ENCODE measurements around the gene XYLB.

Gene XYLB

DNA sequence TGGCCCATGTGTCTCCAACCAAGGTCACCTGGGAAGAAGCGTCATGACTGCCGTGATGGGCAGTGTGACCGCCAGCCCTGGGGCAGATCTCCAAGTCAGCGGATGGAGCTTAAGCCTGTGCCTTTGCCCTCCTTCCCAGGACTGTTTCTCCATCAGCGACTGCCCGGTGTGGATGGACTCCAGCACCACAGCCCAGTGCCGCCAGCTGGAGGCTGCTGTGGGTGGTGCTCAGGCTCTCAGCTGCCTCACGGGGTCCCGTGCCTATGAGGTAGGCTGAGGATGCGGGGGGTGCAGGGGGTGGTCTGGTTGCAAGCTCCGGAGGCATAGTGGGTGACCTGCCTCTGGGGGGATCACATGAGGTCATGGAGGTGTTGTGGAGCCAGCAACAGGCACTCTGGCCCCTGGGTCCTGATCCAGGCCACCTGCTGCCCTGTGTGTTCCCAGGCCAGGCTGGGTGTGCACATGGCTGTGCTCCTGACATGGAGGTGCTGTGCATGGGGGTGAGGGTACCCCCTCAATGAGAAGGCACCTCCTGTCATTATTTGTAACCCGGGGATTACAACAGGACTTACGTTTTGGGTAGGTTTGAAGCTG, 19.0 kb downstream of the XYLB start:
- DNase-seq: no peak

DNA sequence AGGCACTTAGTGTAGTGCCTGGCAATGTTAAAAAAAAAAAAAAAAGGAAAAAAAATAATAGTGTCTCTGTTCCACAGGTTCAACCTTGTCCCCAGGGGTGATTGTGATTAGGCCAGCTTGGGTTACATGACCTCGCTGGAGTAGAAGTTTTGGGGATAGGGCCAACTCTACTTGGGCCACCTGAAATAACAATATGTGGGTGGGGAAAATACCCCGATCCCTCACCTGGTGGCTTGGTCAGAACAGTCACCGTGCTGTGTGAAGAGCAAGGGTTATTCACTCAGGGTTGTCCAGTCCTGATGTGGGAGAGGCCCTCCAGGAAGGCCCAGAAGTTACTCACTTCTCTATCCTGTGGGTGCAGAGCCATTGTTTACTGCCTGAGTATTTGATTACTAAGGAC, 19.5 kb downstream of the XYLB start:
- no peak for DNase-seq

DNA sequence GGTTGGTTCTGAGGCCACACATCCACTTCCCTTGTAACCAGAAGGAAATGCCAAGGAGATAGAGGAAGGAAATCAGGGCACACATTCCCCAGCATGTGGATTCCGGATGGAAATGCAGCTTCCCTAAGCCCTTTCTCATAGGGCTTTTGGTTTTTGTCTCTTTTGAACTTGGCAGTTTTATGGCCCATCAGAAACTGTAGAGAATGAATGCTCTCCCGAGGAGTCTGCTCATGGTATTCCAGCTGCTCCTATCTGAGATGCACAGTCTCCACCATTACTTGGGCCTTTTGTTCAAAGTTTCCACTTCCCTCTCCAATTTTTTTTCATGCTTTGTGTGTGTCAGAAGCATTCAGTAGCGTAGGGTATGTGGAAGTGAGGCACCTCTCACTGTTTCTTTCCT, 21.2 kb downstream of the XYLB start:
- no peak for DNase-seq

DNA sequence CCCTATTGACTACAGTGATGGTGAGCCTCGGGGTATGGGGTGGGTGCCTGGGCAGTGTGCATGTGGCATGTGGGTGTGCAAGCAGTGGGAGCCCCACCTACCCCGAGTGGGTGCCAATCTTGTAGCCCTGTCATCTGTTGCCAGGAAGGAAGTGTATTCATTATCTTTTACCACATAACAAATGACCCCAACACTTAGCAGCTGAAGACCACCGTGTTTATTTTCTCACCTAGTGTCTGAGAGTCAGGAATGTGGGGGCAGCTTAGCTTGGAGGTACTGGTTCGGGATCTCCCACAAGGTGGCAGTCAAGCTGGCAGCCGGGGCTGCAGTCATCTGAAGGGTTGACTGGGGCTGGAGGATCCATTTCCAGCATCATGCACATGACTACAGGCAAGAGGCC, 21.7 kb downstream of the XYLB start:
- no peak for DNase-seq

DNA sequence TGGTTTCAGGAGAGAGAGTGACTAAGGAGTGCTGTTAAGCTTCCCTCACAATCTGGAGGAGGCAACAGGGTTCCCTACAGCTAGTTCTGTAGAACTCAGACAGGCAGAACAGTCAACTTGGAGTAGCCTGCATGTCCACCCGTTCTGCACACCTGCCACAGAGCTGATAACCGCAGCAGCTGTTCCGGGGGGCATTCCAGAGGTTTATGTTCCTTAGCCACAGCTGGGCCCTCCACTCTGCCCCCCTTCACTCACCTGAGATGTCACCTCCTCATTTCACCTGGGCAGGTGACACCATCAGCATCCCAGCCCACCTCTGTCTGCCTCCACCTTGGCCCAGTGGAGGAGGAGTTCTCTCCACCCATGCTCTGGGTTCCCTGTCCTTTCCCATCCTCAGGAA, 22.6 kb downstream of the XYLB start:
- DNase-seq: no peak

DNA sequence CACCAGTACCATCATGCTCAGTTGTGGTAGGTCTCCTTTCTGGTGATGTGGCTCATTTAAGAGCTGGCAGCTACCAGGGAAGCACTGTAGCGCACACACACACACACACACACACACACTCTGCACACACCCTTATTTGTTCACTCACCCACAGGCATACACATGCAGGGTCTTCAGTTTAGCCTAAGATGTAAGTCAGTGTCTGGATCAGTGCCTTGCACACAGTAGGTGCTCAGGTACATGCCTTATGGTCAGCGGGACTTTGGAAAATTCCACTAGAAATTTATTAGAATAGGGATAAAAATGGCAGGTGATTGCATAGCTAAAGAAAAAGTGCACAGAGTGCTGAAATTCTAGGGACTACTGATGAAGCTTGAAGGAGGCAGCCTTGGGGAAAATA, 23.6 kb downstream of the XYLB start:
- DNase-seq: no peak

DNA sequence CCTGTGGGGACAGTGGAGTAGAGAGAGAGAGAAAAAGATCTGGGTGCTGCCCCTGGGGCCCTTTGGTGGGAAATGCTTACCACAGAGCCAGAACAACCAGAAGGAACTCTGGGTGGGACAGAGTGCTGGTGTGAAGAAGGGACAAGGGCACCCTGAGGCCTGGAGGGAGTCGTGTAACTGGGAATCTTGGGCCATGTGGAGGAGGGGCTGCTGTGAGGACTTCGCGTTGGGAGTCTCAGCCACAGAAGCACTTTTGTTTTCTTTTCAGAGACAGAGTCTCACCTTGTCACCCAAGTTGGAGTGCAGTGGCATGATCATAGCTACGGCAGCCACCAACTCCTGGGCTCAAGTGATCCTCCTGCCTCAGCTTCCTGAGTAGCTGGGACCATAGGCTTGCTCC, 24.3 kb downstream of the XYLB start:
- DNase-seq: no peak

DNA sequence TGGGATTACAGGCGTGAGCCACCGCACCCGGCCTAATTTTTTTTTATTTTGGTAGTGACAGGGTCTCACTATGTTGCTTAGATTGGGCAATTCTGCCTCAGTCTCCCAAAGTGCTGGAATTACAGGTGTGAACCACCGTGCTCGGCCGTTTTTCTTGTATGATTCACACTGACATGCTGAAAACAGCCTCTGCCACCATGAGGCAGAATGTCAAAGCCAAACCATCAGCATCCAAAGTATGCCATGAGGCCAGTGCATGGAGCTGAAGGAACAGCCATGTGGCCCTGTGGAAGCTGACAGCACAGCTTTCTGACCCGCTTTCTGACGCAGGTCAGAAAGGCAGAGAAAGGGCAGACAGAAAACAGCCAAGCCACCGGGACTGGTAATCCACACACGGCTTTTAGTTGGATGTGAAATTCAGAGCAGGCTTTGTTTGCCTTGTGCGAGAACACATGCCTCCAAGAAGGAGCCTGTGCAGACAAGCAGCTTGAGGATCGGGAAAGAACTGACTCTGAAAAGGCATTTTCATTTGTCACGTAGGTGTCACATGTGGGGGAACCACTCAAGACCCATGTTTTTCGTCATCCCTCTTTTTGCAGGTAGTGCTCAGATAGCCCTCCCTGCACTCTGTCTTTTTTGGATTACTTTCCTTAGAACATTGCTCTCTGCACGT, 25.1 kb downstream of the XYLB start:
- DNase-seq: no peak

DNA sequence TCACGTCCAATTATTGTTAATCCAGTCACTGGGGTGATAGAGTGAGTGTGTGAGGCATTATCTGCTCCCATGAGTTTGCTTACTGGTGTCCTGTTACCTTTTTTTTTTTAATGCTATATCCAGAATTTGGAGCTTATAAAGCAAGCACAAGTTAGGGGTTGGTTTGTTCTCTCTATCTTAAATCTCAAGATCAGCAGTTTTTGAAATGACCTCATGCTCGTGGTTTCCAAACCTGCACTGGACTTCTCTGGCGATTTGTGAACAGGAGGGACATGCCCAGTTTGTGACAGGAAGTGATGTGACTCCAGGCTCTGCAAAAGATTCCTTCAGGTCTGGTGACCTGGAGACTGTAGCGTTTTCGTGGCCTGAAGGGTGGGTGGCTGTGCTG, 25.6 kb downstream of the XYLB start:
- DNase-seq: no peak

DNA sequence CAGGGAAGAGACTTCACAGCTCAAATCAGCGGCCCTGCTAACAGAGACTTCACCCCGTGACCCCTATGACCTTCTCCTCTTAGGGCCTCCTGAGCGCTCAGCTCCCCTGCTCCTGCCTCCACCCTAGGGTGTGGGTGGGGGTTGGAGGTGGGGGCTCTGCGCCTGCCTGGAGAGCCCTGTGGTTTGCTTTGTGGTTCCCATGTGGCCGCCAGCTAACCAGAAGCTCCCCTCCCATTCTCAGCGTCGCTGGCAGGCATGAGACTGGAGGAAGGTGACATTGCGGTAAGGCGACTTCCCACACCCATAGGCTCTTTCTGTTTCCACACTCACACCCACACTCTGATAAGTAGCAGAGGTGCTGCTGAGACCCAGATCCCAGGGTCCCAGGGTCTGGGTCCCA, 27.6 kb downstream of the XYLB start:
- no peak for DNase-seq

DNA sequence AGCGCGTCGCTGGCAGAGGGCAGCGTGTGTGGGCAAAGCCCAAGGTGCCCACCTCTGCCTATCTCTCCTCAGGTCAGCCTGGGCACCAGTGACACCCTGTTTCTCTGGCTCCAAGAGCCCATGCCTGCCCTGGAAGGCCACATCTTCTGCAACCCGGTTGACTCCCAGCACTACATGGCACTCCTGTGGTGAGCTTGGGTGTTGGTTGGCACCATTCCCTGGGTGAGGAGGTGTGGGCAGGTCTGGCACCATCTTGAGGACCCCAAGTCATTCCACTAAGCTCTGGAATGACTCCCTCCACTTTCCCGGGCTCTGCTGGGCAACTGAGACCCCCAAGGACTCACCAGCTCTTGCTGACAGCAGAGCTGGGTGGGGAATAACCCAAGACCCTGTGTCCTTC, 28.5 kb downstream of the XYLB start:
- no peak for DNase-seq

DNA sequence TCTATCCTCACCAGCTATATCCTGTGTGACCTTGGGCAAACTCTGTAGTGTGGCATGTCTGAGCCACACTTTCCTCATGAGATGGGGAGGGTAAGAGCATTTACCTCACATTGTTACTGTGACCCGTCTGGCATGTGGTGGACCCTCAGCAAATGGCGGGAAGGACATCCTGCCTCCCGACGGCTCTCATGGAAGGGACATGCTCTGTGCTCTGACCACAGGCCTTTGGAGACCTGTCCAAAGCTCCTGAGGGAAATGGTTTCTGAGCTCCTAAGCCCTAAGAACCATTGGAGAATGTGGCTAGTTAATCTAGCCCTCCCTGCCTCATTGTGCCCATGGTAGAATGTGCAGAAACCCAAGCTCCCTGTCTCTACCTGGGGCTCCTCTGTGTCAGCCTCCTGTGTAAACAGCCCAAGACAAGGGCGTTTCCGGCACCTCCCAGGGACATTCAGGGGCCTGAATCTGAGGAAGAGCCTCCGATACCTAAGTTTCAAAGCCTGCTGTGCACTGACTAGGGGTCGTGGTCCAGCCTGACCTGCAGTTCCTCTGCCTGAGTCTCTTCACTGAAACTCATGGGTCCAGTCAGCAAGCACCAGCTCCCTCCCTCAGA, 29.0 kb downstream of the XYLB start:
- DNase-seq: no peak

DNA sequence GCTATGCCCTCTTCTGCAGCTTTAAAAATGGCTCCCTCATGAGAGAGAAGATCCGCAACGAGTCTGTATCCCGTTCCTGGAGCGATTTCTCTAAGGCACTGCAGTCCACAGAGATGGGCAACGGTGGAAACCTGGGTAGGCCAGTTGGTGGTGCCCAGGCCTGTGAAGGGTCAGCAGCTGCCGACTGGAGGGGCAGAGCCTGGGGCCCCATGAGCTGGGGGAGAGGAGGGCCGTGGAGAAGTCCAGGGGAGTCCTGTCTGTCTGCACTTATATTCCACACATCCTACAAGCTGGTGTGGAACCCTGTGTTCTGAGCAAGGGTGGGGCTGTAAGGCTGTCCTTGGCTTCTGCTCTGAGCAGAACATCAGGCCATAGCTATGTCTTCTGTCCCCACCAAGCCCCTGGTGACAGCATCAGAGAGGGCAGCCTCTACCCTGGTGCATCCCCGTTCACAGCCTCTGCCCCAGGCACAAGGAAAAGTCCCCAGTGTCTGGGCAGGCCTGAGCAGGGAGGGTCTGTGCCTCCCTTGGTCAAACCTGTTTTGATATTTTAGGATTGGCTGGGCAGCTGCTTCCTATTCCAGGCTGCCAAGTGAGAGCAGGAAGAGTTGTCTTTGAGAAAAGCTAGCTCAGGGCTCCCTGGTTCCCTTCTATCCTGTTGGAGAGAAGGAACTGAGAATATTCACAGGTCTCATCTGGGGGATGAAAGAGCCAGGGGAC, 29.7 kb downstream of the XYLB start:
- DNase-seq: no peak

DNA sequence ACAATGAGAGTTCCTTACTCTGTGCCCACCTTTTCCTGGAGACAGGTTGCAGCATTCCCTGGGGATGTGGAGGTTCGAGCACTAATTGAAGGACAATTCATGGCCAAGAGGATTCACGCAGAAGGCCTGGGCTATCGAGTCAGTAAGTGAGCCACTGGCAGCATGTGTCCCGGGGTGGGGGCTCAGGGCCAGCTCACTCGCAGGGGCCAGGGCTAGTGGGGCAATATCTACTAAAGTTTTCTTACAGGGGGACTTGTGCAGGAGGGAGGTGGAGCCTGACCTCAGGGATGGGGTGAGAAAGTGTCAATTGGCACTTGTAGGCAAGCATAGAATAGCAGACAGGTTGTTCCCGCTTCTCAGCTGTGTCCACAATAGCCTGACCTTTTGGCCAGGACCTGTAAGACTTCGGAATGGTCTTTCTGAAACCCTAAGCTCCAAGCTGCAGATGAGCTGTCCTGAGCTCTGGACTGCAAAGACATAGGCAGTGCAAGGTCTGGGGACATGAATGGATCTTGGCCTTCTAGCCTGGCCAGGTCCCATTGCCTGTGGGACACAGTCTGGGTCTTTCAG, 32.7 kb downstream of the XYLB start:
- DNase-seq: no peak

DNA sequence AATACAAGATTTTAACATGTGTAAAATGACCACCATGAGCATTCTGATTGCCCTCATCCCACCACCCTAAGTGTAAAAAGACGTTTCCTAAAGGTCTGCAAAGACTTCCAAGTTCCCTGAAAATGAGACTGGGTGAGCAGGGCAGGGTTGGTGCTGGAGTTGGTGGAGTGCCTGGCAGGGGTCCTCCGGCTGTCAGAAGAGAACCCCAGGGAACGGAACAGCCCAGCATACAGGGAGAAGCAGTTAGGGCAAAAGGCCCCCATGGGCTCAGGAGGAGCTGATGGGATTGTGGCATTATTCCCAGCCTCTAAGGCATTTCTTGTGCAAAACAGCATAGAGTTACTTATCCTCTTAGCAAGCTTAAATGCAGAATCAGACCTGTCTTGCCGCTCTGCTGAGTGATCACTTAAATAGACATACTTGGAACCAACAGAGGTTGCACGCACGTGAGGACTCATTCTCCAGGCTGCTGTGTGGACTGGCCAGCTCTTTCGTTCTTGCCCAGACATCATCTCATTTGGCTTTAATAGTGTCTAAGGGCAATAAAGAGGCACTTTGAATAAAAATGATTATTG, 36.0 kb downstream of the XYLB start:
- DNase-seq: no peak

DNA sequence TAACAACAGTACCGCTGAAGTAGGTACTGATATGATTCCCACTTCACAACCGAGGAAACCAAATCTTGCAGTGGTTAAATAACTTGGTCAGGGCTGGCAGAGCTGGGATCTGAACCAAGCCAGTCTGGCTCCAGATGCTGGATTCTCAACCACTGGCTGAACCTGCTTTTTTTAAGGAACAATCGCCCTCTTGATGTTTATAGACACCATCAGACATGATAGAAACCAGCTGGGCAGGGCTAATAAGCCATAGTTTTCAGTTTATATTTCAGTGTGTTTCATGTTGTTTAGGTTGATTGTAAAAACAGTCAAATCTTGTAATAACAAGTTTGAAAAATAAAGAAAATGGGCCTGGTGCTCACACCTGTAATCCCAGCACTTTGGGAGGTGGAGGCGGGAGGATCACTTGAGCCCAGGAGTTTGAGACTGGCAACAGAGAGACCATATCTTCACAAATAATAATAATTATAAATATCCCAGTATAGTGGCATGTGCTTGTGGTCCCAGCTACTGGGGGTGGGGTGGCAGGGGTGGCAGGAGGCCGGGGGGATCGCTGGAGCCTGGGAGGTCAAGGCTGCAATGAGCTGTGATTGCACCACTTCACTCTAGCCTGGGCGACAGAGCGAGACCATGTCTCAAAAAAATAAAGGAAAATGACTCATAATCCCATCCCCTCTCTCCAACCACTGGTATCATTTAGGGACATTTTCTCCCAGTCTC, 36.7 kb downstream of the XYLB start:
- DNase-seq: no peak

DNA sequence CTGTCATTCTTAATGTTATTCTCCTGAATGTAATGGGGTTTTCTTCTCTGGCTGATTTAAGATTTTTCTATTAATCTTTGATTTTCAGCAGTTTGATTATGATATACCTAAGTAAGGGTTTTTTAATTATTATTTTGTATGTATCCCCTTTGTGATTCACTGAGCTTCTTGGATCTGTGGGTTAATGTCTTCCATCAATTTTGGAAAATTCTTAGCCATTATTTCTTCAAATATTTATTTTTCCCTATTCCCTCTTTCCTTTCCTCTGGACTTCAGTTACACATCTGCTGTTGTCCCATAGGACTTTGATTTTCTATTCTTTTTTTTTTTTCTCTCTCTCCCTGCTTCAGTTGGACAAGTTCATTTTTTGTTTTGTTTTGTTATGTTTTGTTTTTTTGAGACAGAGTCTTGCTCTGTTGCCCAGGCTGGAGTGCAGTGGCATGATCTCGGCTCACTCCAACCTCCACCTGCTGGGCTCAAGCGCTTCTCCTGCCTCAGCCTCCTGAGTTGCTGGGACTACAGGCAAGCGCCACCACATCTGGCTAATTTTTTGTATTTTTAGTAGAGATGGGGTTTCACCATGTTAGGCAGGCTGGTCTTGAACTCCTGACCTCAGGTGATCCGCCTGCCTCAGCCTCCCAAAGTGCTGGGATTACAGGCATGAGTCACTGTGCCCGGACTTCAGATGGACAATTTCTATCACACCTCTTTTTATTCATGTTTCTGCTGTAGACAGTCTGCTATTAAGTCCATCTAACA, 40.6 kb downstream of the XYLB start:
- DNase-seq: no peak

DNA sequence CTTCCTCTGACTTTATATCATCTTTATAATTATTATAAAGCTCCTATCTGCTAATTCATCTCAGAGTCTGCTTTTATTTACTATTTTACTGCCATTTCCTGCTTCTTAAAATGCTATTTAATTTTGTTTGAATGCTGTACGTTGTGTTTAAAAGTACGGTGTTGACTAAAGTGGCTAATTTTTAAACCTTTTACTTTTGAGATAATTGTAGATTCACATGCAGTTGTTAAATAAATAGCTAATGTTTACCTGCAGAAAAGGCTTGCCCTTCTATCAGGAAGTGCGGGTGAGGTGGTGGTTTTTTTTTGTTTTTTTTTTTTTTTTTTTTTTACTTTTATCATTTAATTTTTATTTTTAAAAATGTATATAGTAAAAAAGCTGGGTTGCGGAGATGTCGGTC, 41.3 kb downstream of the XYLB start:
- DNase-seq: no peak

DNA sequence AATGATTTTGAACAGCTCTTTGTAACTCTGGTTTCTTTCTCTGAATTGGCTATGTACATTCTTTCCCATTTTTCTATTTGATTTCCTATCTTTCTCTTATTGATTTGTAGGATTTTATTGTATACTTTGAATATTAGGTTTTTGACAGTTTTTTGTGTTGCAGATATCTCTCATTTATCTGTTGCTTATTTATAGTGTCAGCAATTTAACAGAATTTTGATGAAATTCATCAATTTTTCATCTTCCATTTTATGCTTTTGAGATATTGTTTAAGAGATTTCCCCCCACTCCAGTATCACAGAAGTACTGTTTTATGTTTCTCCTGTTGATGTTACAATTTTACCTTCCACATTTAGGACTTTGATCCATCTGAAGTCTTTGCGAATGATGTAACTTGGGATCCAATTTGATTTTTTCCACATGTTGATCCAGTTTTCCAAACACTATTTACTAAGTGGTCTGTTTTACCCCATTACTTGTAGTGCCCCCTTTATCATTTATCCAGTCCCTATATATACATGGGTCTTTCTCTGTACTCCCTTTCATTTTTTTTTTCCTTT, 46.1 kb downstream of the XYLB start:
- DNase-seq: no peak

DNA sequence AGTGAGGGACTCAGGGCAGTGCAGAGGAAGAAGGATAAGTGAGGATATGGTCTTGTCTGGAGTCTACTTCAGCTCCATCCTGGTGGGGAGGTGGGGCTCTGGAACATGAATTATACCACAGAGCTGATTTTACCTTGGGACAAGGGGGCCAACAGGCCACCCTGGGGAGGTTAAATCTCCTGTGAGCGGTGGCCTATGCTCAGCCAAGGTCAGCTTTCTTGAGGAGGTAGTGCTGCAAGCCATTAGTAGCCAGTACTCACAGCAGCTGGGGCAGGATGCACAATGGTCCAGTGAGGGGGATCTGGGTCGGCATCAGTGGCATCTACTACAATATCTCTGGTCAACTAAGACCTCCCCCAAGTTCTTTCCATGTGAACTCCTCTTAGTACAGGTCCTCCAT, 49.7 kb downstream of the XYLB start:
- DNase-seq: no peak

DNA sequence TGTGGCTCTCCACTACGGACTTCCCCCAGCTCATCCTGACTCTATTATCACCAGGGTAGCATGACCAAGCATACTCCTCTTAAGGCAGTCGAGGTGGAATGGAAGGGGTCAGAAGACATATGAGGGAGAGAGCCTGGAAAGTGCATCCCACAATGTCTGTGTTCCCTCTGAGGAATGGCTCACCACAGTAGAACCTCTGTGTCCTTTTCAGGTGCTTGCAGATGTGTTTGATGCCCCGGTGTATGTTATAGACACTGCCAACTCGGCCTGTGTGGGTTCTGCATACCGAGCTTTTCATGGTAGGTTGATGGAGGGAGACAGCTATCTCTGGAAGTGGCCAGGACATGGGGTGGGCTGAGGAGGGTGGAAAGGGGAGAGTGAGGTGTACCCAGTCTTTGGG, 50.3 kb downstream of the XYLB start:
- no peak for DNase-seq

DNA sequence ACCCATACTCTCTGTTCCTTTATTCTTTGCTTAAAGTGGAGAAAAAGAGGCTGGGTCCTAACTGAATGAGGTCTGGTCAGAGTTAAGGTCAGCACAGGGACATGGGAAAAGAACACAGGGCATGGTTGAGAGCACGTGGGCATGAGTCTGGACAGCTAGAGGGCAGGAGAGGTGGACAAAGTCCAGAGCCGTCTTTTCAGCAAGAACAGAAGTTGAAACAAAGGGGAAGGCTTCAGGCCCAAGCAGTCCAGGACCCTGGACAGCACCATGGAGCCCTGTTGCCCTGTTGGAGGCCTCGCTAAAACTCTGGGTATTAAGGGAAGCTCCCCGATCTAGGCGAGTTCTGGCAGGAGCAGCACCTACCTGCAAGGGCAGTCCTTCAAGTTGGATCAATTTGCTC, 50.7 kb downstream of the XYLB start:
- no peak for DNase-seq
